Heart right ventricle (tissue), 16 donors: Measurements from ENCODE around the gene PLPP1. TPM values are rescaled to one million over a fixed set of nuclear protein-coding genes. Genes with fewer than 3 reads are reported as not detected.

Experiments
- ATAC-seq, 8 donors: fragments of 200-7000 bp; cut with Tn5 transposase; one replicate each; pipeline ENCODE4 v1.9.1; 2020; ENCODE audit warnings: mild to moderate bottlenecking in 8 of 8, moderate library complexity in 8 of 8, moderate number of reproducible peaks in 1 of 8
- DNase-seq, 2 donors: peaks; one replicate each; pipeline ENCODE4 v3.0.0-alpha.2; 2020
- H3K27ac ChIP-seq, 10 donors: fragments of 200-600 bp; sonication (generic) in 2 of 10; one replicate each; pipeline versions ENCODE4 v1.5.0 to v1.8.0; 2020 to 2022; ENCODE audit warnings: mild to moderate bottlenecking in 3 of 10
- H3K27me3 ChIP-seq, 7 donors: fragments of 200-600 bp; one replicate each; pipeline ENCODE4 v1.8.0; 2021 to 2022; ENCODE audit warnings: mild to moderate bottlenecking in 2 of 7
- H3K36me3 ChIP-seq, 9 donors: fragments of 200-600 bp; sonication (generic) in 1 of 9; one replicate each; pipeline versions ENCODE4 v1.5.0 to v1.8.0; 2020 to 2022; ENCODE audit warnings: mild to moderate bottlenecking in 2 of 9
- H3K4me1 ChIP-seq, 9 donors: fragments of 200-600 bp; sonication (generic) in 1 of 9; one replicate each; pipeline versions ENCODE4 v1.5.0 to v1.8.0; 2020 to 2022; ENCODE audit warnings: mild to moderate bottlenecking in 4 of 9
- H3K4me3 ChIP-seq, 10 donors: fragments of 200-600 bp; sonication (generic) in 2 of 10; one replicate each; pipeline versions ENCODE4 v1.5.0 to v1.8.0; 2020 to 2022; ENCODE audit warnings: mild to moderate bottlenecking in 7 of 10, moderate library complexity in 2 of 10
- H3K9me3 ChIP-seq, 11 donors: fragments of 200-600 bp in 10 of 11; sonication (generic) in 2 of 11; one replicate each; pipeline versions ENCODE4 v1.5.0 to v1.8.0; 2013 to 2022; ENCODE audit warnings: mild to moderate bottlenecking in 2 of 11, control low read depth in 1 of 11, moderate library complexity in 1 of 11
- WGBS, 2 donors: extraction: QIAGEN DNeasy Blood & Tissue Kit; methylation state at CpG; one replicate each; pipeline ENCODE4 v1.1.7; 2013; ENCODE audit warnings: inconsistent platforms in 1 of 2; 5-methylcytosine and 5-hydroxymethylcytosine counted together
- intact Hi-C, 10 donors: fragments of 100-400 bp; cut with DNase I; formaldehyde crosslinking; loops; one replicate each; pipeline versions ENCODE4 v1.11.1 to v1.14.2; 2022
- polyA plus RNA-seq, 2 donors: library from polyadenylated mRNA; stranded (reverse); fragments of 200-250 nt; gene quantifications; one replicate each; pipeline ENCODE4 v1.2.3, GENCODE V29; 2013
- total RNA-seq, 10 donors: library from RNA; stranded (reverse); fragmentation: NEBNext Ultra II Directional in 3 of 10; extraction: Animal tissue kit (Norgen Biotek cat#: 25700) in 3 of 10; gene quantifications; one replicate each; pipeline versions ENCODE4 v1.2.1 to v1.2.4, GENCODE V29; 2021 to 2023
- TF ChIP-seq, protein P1 (sequence below), 9 donors: fragments of 200-600 bp; sonication (generic) in 2 of 9; IDR thresholded peaks; one replicate each; pipeline versions ENCODE4 v1.5.0 to v1.8.0; 2021 to 2022; ENCODE audit warnings: antibody characterized with exemption in 9 of 9, mild to moderate bottlenecking in 5 of 9, moderate library complexity in 1 of 9
- donor health status: Arrhythmogenic right ventricular cardiomyopathy.
- donor health status: ischemic (EF 13 %, LVEDD 7.1; RV severe dilation, severe dysfunction).
- donor health status: healthy with polysubstance abuse.
- donor health status: DM: no; HTN: yes; CAD: no.
- donor health status: DM: no; HTN: no; CAD: no.
- donor health status: ischemic (EF 25% LVEDD 6.9; RV normal size, moderate dysfunction).
- donor health status: ischemic (EF 25% LVEDD 5.7; RV mildly dilated, moderate dysfunction).
- donor health status: healthy.
- donor health status: DM: yes; HTN: yes; CAD: no.
- donor health status: Ischemic cardiomyopathy.
- donor health status: ischemic (EF 35%, LVEDD 5.7; RV mildly dilated, moderate dysfunction).
- donor health status: nonischemic (EF 11% LVEDD 7.7; RV severe dilation, severe dysfunction).
- donor health status: DM: yes; HTN: yes; CAD: no.
- donor health status: PGD.
- donor health status: ischemic (EF 29% LVEDD 5.4; RV normal size, mild dysfunction).
- donor health status: nonischemic (EF 23%, LVEDD 6.1; RV moderate dilation, normal function).

The PLPP1 gene
- total and polyA plus RNA-seq, 12 donors, result 58.7 to 111 (median 77.4) TPM

DNA sequence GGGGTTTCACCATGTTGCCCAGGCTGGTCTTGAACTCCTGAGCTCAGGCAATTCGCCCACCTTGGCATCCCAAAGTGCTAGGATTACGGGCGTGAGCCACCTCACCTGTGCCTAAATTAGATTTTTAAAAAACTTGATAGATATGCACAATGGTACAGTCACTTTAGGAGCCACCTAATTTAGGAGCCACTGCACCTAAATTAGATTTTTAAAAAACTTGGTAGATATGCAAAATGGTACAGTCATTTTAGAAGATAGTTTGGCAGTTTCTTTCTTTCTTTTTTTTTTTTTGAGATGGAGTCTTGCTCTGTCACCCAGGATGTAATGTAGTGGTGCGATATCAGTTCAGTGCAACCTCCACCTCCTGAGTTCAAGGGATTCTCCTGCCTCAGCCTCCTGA, 37.8 kb upstream of the PLPP1 start:
- no peak overlapping the region for H3K27ac ChIP-seq
- H3K4me1 ChIP-seq, result peaks cover 14 to 39% (median 25%) of the 10 kb centered on the region in 9 donors
- ATAC-seq (no peak), DNase-seq (no peak)
- TF ChIP-seq, protein P1, sequence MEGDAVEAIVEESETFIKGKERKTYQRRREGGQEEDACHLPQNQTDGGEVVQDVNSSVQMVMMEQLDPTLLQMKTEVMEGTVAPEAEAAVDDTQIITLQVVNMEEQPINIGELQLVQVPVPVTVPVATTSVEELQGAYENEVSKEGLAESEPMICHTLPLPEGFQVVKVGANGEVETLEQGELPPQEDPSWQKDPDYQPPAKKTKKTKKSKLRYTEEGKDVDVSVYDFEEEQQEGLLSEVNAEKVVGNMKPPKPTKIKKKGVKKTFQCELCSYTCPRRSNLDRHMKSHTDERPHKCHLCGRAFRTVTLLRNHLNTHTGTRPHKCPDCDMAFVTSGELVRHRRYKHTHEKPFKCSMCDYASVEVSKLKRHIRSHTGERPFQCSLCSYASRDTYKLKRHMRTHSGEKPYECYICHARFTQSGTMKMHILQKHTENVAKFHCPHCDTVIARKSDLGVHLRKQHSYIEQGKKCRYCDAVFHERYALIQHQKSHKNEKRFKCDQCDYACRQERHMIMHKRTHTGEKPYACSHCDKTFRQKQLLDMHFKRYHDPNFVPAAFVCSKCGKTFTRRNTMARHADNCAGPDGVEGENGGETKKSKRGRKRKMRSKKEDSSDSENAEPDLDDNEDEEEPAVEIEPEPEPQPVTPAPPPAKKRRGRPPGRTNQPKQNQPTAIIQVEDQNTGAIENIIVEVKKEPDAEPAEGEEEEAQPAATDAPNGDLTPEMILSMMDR (IDR thresholded peaks at IDR 0.05), result no peak
- intact Hi-C loops, result no loop called here
- H3K36me3 ChIP-seq, result no peaks in the 10 kb centered on the region
- H3K27me3 ChIP-seq, result no peaks in the 10 kb centered on the region
- H3K4me3 ChIP-seq, result no peak overlapping the region
- 97 to 99% methylated on average over 4 of the region's 4 CpGs for WGBS, 2 donors
- H3K9me3 ChIP-seq, result no peaks in the 10 kb centered on the region

DNA sequence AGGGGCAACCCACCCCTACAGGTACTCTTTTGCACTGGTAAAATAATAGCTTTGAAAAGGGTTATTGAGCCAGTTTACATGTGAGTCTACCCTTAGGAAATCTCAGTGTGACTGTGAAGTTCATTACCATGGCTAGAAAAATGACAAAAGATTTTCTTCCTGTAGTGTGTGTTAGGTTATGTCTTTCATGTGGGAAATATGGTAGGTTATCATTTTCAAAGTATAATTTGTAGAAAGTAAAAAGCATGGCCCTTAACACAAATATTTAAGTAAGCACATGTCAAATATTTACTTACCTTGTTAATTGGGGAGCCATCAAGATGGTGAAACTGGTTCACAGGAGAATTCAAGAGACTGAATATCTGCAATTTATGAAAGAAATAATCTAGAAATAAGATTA, 37.3 kb upstream of the PLPP1 start:
- ATAC-seq (no peak), DNase-seq (no peak)
- Histone ChIP-seq H3K27ac (no peak overlapping the region), H3K4me3 (no peak overlapping the region), H3K9me3 (no peaks in the 10 kb centered on the region), H3K27me3 (no peaks in the 10 kb centered on the region), H3K4me1 (peaks cover 10 to 33% (median 19%) of the 10 kb centered on the region in 9 donors), H3K36me3 (no peaks in the 10 kb centered on the region)
- TF ChIP-seq, protein P1 (IDR thresholded peaks at IDR 0.05), result no peak
- intact Hi-C loops, result no loop called here

DNA sequence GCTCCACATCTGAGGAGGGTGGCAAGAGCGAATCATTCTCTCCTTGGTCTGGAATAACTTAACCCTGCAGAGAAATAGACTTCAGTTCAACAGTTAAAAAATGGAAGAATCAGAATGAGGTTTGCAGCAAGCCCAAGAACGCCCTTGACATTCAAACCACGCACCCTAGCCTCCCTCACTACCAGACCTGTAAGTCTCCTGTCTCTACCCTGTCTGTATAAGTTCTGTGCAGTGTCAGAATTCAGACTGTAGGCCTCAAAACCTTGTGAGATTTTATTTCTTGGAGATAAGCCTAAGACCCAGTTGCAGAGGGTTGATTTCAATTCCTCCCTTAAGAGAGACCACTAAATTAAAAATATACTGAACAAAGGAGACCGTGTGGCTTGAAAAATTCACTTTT, 35.8 kb upstream of the PLPP1 start:
- H3K9me3 ChIP-seq, result no peaks in the 10 kb centered on the region
- DNase-seq, result no peak
- no peak for ATAC-seq
- TF ChIP-seq, protein P1 (IDR thresholded peaks at IDR 0.05), result no peak
- no peaks in the 10 kb centered on the region for H3K27me3 ChIP-seq
- H3K36me3 ChIP-seq, result no peaks in the 10 kb centered on the region
- WGBS, 2 donors, result 96 to 99% methylated on average over 4 of the region's 4 CpGs
- H3K4me1 ChIP-seq, result peaks cover 0 to 18% (median 8%) of the 10 kb centered on the region in 9 donors
- no peak overlapping the region for H3K27ac ChIP-seq
- no peak overlapping the region for H3K4me3 ChIP-seq
- intact Hi-C loops, result no loop called here

DNA sequence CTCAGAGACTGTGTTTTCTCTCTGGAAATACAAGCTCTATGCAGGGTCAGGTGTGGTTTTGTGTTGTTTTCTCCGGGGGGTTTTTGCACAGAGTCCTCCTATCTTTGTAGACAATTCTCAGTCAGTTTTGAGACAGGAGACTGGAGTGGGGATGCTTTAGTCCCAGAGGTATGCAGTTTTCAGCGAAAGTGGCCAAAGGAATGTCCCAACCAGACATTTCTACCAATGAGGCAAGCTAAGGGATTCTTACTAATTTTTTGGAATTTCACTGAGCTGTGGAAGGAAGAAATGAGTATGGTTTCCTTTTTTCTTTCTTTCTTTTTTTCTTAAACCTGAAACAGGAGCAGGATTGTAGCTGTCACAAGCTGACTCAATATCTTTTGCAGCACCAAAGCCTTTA, 35.3 kb upstream of the PLPP1 start:
- DNase-seq (no peak), ATAC-seq (no peak)
- TF ChIP-seq, protein P1 (IDR thresholded peaks at IDR 0.05), result no peak
- H3K4me3 ChIP-seq, result no peak overlapping the region
- H3K27ac ChIP-seq, result peak overlapping the region in 2 of 10 donors; percentile 27 to 29
- H3K4me1 ChIP-seq, result peaks cover 0 to 18% (median 8%) of the 10 kb centered on the region in 9 donors
- H3K36me3 ChIP-seq, result no peaks in the 10 kb centered on the region
- no peaks in the 10 kb centered on the region for H3K9me3 ChIP-seq
- WGBS, 2 donors, result 68 to 74% methylated on average over 2 of the region's 2 CpGs
- intact Hi-C loops, result no loop called here
- H3K27me3 ChIP-seq, result no peaks in the 10 kb centered on the region
